Astrocyte (in vitro differentiated cells and primary cell): ENCODE results near the gene SEMA7A.

ENCODE experiments used
- CTCF ChIP-seq: IDR thresholded peaks from 2 replicates; pipeline ENCODE4 v1.5.1; 2011; ENCODE audit warnings: low read depth, mild to moderate bottlenecking, inconsistent platforms, low read length, moderate library complexity; ENCODE audit not compliant: insufficient read depth
- EZH2 ChIP-seq: IDR thresholded peaks from 2 replicates; pipeline ENCODE4 v1.6.1; 2012; ENCODE audit warnings: mild to moderate bottlenecking, low read length, inconsistent platforms; ENCODE audit not compliant: insufficient read depth

GRCh38 chr15:74433592-74434262 is at the start of gene SEMA7A:
- TF ChIP-seq CTCF = no peak
- no peak for TF ChIP-seq EZH2
